ENCODE results near the gene NAPG. TPM values are rescaled to one million over a fixed set of nuclear protein-coding genes. Genes with fewer than 3 reads are reported as not detected.
A peak's percentile ranks its signal among the peaks of the same experiment; 100 is the strongest.

Gene NAPG
- total RNA-seq, 1 donor from 2014 or later, result 54.5 TPM

GRCh38 chr18:10560452-10561045, 34.7 kb downstream of the NAPG start:
- peak; percentile 76 for TF ChIP-seq CTCF (IDR thresholded peaks at IDR 0.05; ENCODE audit: insufficient read depth, low read length, severe bottlenecking)
- no peaks in the 10 kb centered on the region for H3K27me3 ChIP-seq (ENCODE audit: control insufficient read depth, insufficient read depth, low read length)
- FAIRE-seq (no peak), DNase-seq (ENCODE audit: low read depth) (peak; percentile 60)
- H3K36me3 ChIP-seq (ENCODE audit: control insufficient read depth, insufficient read depth, low read length), result no peaks in the 10 kb centered on the region
- H3K4me3 ChIP-seq (ENCODE audit: low read depth, low read length), result peak overlapping the region; percentile 6

- no peak for TF ChIP-seq CTCF (IDR thresholded peaks at IDR 0.05; ENCODE audit: insufficient read depth, low read length, severe bottlenecking)
- no peak for FAIRE-seq
- Histone ChIP-seq H3K27me3 (ENCODE audit: control insufficient read depth, insufficient read depth, low read length) (no peaks in the 10 kb centered on the region), H3K4me3 (ENCODE audit: low read depth, low read length) (no peak overlapping the region), H3K36me3 (ENCODE audit: control insufficient read depth, insufficient read depth, low read length) (no peaks in the 10 kb centered on the region)
- no peak for DNase-seq (ENCODE audit: low read depth)
Observed at GRCh38 chr18:10562773-10563160, 36.9 kb downstream of the NAPG start.

- DNase-seq (ENCODE audit: low read depth), result peak; percentile 39
- Histone ChIP-seq H3K4me3 (ENCODE audit: low read depth, low read length) (no peak overlapping the region), H3K27me3 (ENCODE audit: control insufficient read depth, insufficient read depth, low read length) (no peaks in the 10 kb centered on the region), H3K36me3 (ENCODE audit: control insufficient read depth, insufficient read depth, low read length) (no peaks in the 10 kb centered on the region)
- no peak for TF ChIP-seq CTCF (IDR thresholded peaks at IDR 0.05; ENCODE audit: insufficient read depth, low read length, severe bottlenecking)
- no peak for FAIRE-seq
Observed at GRCh38 chr18:10563886-10564285, 38.1 kb downstream of the NAPG start.

GRCh38 chr18:10564975-10565773, 39.3 kb downstream of the NAPG start:
- Histone ChIP-seq H3K27me3 (ENCODE audit: control insufficient read depth, insufficient read depth, low read length) (no peaks in the 10 kb centered on the region), H3K4me3 (ENCODE audit: low read depth, low read length) (no peak overlapping the region), H3K36me3 (ENCODE audit: control insufficient read depth, insufficient read depth, low read length) (no peaks in the 10 kb centered on the region)
- FAIRE-seq (no peak), DNase-seq (ENCODE audit: low read depth) (no peak)
- TF ChIP-seq CTCF (IDR thresholded peaks at IDR 0.05; ENCODE audit: insufficient read depth, low read length, severe bottlenecking), result no peak

- FAIRE-seq (no peak), DNase-seq (ENCODE audit: low read depth) (no peak)
- Histone ChIP-seq H3K36me3 (ENCODE audit: control insufficient read depth, insufficient read depth, low read length) (no peaks in the 10 kb centered on the region), H3K4me3 (ENCODE audit: low read depth, low read length) (no peak overlapping the region), H3K27me3 (ENCODE audit: control insufficient read depth, insufficient read depth, low read length) (no peaks in the 10 kb centered on the region)
- no peak for TF ChIP-seq CTCF (IDR thresholded peaks at IDR 0.05; ENCODE audit: insufficient read depth, low read length, severe bottlenecking)
Observed at GRCh38 chr18:10565835-10566234, 40.0 kb downstream of the NAPG start.
